Immature natural killer cell (primary cell): Measurements from ENCODE around the gene MTCL3. TPM values are rescaled to one million over a fixed set of nuclear protein-coding genes. Genes with fewer than 3 reads are reported as not detected.

Experiments used
- polyA plus RNA-seq, 3 donors: library from polyadenylated mRNA; unstranded; fragments of 300-500 nt; fragmentation: Illumina TruSeq; gene quantifications; one replicate each; pipeline ENCODE4 v1.2.3, GENCODE V29; 2021

MTCL3 gene

Other genes starting within 250 kb of the MTCL3 start
- gene ECHDC1, start 175.7 kb downstream of the MTCL3 start, polyA plus RNA-seq = 10 to 100 TPM; 54.6 to 65.7 (median 62.9) TPM
- not detected for gene KIAA0408, start 59.9 kb downstream of the MTCL3 start, polyA plus RNA-seq
- gene C6orf58, start 57.8 kb upstream of the MTCL3 start, polyA plus RNA-seq = not detected